H9 (cell line): ENCODE data around the gene OAS3. TPM values are rescaled to one million over a fixed set of nuclear protein-coding genes. Genes with fewer than 3 reads are reported as not detected.

ENCODE experiments used
- DNase-seq: peaks from one replicate; pipeline ENCODE4 v3.0.0-alpha.2; 2017
- H2AFZ ChIP-seq: one replicate; pipeline ENCODE4 v1.6.1; 2013; ENCODE audit warnings: mild to moderate bottlenecking, low read length, control low read depth, moderate library complexity
- H2AK5ac ChIP-seq: 2 replicates; pipeline ENCODE4 v1.6.1; 2013; ENCODE audit warnings: low read length, control low read depth, mixed read lengths; ENCODE audit not compliant: insufficient read length
- H2BK120ac ChIP-seq: one replicate; pipeline ENCODE4 v1.6.1; 2013; ENCODE audit warnings: low read depth, mild to moderate bottlenecking, low read length, control low read depth, inconsistent platforms; ENCODE audit not compliant: poor library complexity, severe bottlenecking
- H2BK12ac ChIP-seq: 2 replicates; pipeline ENCODE4 v1.6.1; 2013; ENCODE audit warnings: low read length, control low read depth, mixed read lengths, low read depth; ENCODE audit not compliant: insufficient read length
- H2BK15ac ChIP-seq: 2 replicates; pipeline ENCODE4 v1.6.1; 2013; ENCODE audit warnings: low read depth, low read length, control low read depth
- H2BK20ac ChIP-seq: one replicate; pipeline ENCODE4 v1.6.1; 2013; ENCODE audit warnings: low read depth, mild to moderate bottlenecking, low read length, control low read depth, inconsistent platforms; ENCODE audit not compliant: poor library complexity, severe bottlenecking
- H2BK5ac ChIP-seq: 2 replicates; pipeline ENCODE4 v1.6.1; 2013; ENCODE audit warnings: low read length, control low read depth, mixed read lengths; ENCODE audit not compliant: insufficient read length
- H3K14ac ChIP-seq: 2 replicates; pipeline ENCODE4 v1.6.1; 2013; ENCODE audit warnings: low read length, control low read depth; ENCODE audit not compliant: insufficient read depth
- H3K18ac ChIP-seq: 2 replicates; pipeline ENCODE4 v1.6.1; 2013; ENCODE audit warnings: low read depth, mild to moderate bottlenecking, mixed read lengths, low read length, control low read depth; ENCODE audit not compliant: insufficient read length
- H3K23ac ChIP-seq: 2 replicates; pipeline ENCODE4 v1.6.1; 2013; ENCODE audit warnings: low read length, control low read depth, mixed read lengths, low read depth; ENCODE audit not compliant: insufficient read length
- H3K23me2 ChIP-seq: 2 replicates; pipeline ENCODE4 v1.6.1; 2013; ENCODE audit warnings: low read depth, mild to moderate bottlenecking, mixed read lengths, low read length, control low read depth; ENCODE audit not compliant: insufficient read length, poor library complexity, severe bottlenecking
- H3K27ac ChIP-seq: 2 replicates; pipeline ENCODE4 v1.5.1; 2013; ENCODE audit warnings: low read length, control low read depth, mixed read lengths, low read depth; ENCODE audit not compliant: insufficient read length
- H3K27me3 ChIP-seq: 2 replicates; pipeline ENCODE4 v1.6.1; 2013; ENCODE audit warnings: low read length, control low read depth, inconsistent platforms; ENCODE audit not compliant: insufficient read depth
- H3K4ac ChIP-seq: 2 replicates; pipeline ENCODE4 v1.6.1; 2013; ENCODE audit warnings: low read depth, mild to moderate bottlenecking, control low read depth, inconsistent platforms, low read length, moderate library complexity
- H3K4me1 ChIP-seq: 2 replicates; pipeline ENCODE4 v1.6.1; 2013; ENCODE audit warnings: low read length, control low read depth, inconsistent platforms; ENCODE audit not compliant: insufficient read depth
- H3K4me2 ChIP-seq: 2 replicates; pipeline ENCODE4 v1.6.1; 2013; ENCODE audit warnings: low read length, control low read depth, mixed read lengths; ENCODE audit not compliant: insufficient read length, insufficient read depth
- H3K56ac ChIP-seq: 2 replicates; pipeline ENCODE4 v1.6.1; 2013; ENCODE audit warnings: low read depth, mild to moderate bottlenecking, mixed read lengths, low read length, control low read depth; ENCODE audit not compliant: insufficient read length
- H3K79me1 ChIP-seq: 2 replicates; pipeline ENCODE4 v1.6.1; 2013; ENCODE audit warnings: low read depth, mild to moderate bottlenecking, moderate library complexity, low read length, control low read depth, inconsistent platforms; ENCODE audit not compliant: insufficient read depth, poor library complexity, severe bottlenecking
- H3K79me2 ChIP-seq: 2 replicates; pipeline ENCODE4 v1.6.1; 2013; ENCODE audit warnings: low read length, control low read depth, inconsistent platforms; ENCODE audit not compliant: insufficient read depth
- H3K9ac ChIP-seq: 2 replicates; pipeline ENCODE4 v1.6.1; 2013; ENCODE audit warnings: low read length, control low read depth, mixed read lengths; ENCODE audit not compliant: insufficient read length; ENCODE audit errors: extremely low read depth
- H3K9me3 ChIP-seq: one replicate; pipeline ENCODE4 v1.6.1; 2013; ENCODE audit warnings: low read depth, low read length, inconsistent platforms; ENCODE audit not compliant: control insufficient read depth
- H3T11ph ChIP-seq: one replicate; pipeline ENCODE4 v1.6.1; 2013; ENCODE audit warnings: mild to moderate bottlenecking, low read length, control low read depth, inconsistent platforms
- H4K20me1 ChIP-seq: one replicate; pipeline ENCODE4 v1.6.1; 2013; ENCODE audit not compliant: control insufficient read depth, insufficient read length, insufficient read depth
- H4K5ac ChIP-seq: 2 replicates; pipeline ENCODE4 v1.6.1; 2013; ENCODE audit warnings: low read depth, mild to moderate bottlenecking, mixed read lengths, low read length, control low read depth; ENCODE audit not compliant: insufficient read length
- H4K8ac ChIP-seq: replicated peaks from 2 replicates; pipeline ENCODE4 v1.6.1; 2013; ENCODE audit warnings: low read length, control low read depth, mixed read lengths, low read depth; ENCODE audit not compliant: insufficient read length
- H4K91ac ChIP-seq: 2 replicates; pipeline ENCODE4 v1.6.1; 2013; ENCODE audit warnings: low read depth, mild to moderate bottlenecking, moderate library complexity, mixed read lengths, low read length, control low read depth; ENCODE audit not compliant: insufficient read length
- H3K27ac Mint-ChIP-seq, 3 experiments: 2 replicates in 2 of 3; 3 replicates in 1 of 3; pipeline ENCODE4 v1.8.0; 2020 to 2021; ENCODE audit warnings: mixed read lengths in 3 of 3, mild to moderate bottlenecking in 1 of 3, moderate library complexity in 1 of 3
- H3K27me3 Mint-ChIP-seq: 2 replicates; pipeline ENCODE4 v1.8.0; 2021; ENCODE audit warnings: low read depth, mild to moderate bottlenecking, moderate library complexity, mixed read lengths
- H3K36me3 Mint-ChIP-seq, 3 experiments: 2 replicates in 2 of 3; 3 replicates in 1 of 3; pipeline ENCODE4 v1.8.0; 2020 to 2021; ENCODE audit warnings: low read depth in 3 of 3, mixed read lengths in 3 of 3; ENCODE audit not compliant: insufficient read depth in 1 of 3
- H3K4me1 Mint-ChIP-seq, 2 experiments: 2 replicates each; pipeline ENCODE4 v1.8.0; 2020; ENCODE audit warnings: mixed read lengths in 2 of 2
- H3K4me3 Mint-ChIP-seq, 2 experiments: 2 replicates in 1 of 2; 3 replicates in 1 of 2; pipeline ENCODE4 v1.8.0; 2020 to 2021; ENCODE audit warnings: mild to moderate bottlenecking in 2 of 2, mixed read lengths in 2 of 2, moderate library complexity in 1 of 2
- H3K9me3 Mint-ChIP-seq, 2 experiments: 2 replicates in 1 of 2; 3 replicates in 1 of 2; pipeline ENCODE4 v1.8.0; 2020; ENCODE audit warnings: mild to moderate bottlenecking in 2 of 2, mixed read lengths in 2 of 2, moderate library complexity in 1 of 2
- WGBS: extraction: QIAGEN DNeasy Blood & Tissue Kit; methylation state at CpG from one replicate; pipeline ENCODE4 v1.1.7; 2013; ENCODE audit warnings: missing lambda C conversion rate, low lambda C conversion rate, mixed read lengths; ENCODE audit not compliant: insufficient read length; ENCODE audit errors: extremely low coverage; 5-methylcytosine and 5-hydroxymethylcytosine counted together
- total RNA-seq: library from RNA; stranded (reverse); gene quantifications from 2 replicates; pipeline ENCODE4 v1.2.1, GENCODE V29; 2021
- TF ChIP-seq, protein P1 (sequence below): fragments of 200-600 bp; sonication (generic); conservative IDR thresholded peaks from 3 replicates; pipeline ENCODE4 v1.8.0; 2021; ENCODE audit warnings: antibody characterized with exemption, mild to moderate bottlenecking

Gene OAS3
- total RNA-seq, 1 experiment from 2014 or later: 0.81 TPM

DNA sequence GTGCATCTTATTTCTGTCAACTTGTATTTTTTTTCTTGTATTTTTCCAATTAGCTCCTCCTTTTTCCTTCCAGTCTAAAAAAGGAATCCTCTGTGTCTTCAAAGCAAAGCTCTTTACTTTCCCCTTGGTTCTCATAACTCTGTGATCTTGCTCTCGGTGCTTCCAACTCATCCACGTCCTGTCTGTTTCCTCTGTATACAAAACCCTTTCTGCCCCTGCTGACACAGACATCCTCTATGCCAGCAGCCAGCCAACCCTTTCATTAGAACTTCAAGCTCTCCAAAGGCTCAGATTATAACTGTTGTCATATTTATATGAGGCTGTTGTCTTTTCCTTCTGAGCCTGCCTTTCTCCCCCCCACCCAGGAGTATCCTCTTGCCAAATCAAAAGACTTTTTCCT, 72.4 kb downstream of the OAS3 start:
- Histone ChIP-seq H3K23ac (no peak overlapping the region), H3K23me2 (no peaks in the 10 kb centered on the region), H3K9ac (no peak overlapping the region), H4K20me1 (no peaks in the 10 kb centered on the region), H3K79me2 (no peaks in the 10 kb centered on the region), H2BK5ac (no peak overlapping the region), H4K91ac (no peak overlapping the region), H3K4me2 (no peak overlapping the region), H2AFZ (no peak overlapping the region), H2BK20ac (no peak overlapping the region), H2AK5ac (no peak overlapping the region), H3K79me1 (no peaks in the 10 kb centered on the region), H3K4ac (no peak overlapping the region), H4K5ac (no peak overlapping the region), H4K8ac (no peak overlapping the region), H3K56ac (no peak overlapping the region), H3K14ac (no peak overlapping the region), H3T11ph (no peak overlapping the region), H3K27me3 (no peaks in the 10 kb centered on the region), H3K27ac (no peak overlapping the region), H2BK12ac (no peak overlapping the region), H2BK120ac (no peak overlapping the region), H3K18ac (no peak overlapping the region), H2BK15ac (no peak overlapping the region), H3K4me1 (no peaks in the 10 kb centered on the region), H3K9me3 (peaks cover 7% of the 10 kb centered on the region)
- no CpG with 5 or more reads among the region's 2 CpGs for WGBS
- TF ChIP-seq, protein P1, sequence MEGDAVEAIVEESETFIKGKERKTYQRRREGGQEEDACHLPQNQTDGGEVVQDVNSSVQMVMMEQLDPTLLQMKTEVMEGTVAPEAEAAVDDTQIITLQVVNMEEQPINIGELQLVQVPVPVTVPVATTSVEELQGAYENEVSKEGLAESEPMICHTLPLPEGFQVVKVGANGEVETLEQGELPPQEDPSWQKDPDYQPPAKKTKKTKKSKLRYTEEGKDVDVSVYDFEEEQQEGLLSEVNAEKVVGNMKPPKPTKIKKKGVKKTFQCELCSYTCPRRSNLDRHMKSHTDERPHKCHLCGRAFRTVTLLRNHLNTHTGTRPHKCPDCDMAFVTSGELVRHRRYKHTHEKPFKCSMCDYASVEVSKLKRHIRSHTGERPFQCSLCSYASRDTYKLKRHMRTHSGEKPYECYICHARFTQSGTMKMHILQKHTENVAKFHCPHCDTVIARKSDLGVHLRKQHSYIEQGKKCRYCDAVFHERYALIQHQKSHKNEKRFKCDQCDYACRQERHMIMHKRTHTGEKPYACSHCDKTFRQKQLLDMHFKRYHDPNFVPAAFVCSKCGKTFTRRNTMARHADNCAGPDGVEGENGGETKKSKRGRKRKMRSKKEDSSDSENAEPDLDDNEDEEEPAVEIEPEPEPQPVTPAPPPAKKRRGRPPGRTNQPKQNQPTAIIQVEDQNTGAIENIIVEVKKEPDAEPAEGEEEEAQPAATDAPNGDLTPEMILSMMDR: no peak
- Mint-ChIP-seq H3K4me1 (0 out of 4 replicates have a peak, but pooled peaks cover 0 to 2% of the 10 kb centered on the region in 2 experiments), H3K27ac (no peak overlapping the region), H3K9me3 (peaks cover 8 to 12% of the 10 kb centered on the region in 2 experiments; a peak in 4 of 5 replicates), H3K4me3 (no peak overlapping the region), H3K36me3 (peaks cover 3 to 4% (median 3%) of the 10 kb centered on the region in 3 experiments; a peak in 3 of 7 replicates), H3K27me3 (peaks cover 34% of the 10 kb centered on the region)
- DNase-seq: no peak
